ENCODE results near the gene SKAP2.

The SKAP2 gene

GRCh38 chr7:26789481-26790184, 74.8 kb downstream of the SKAP2 start:
- no peak overlapping the region for H3K27ac ChIP-seq (ENCODE audit: low read depth, low read length)
- H3K4me3 ChIP-seq (ENCODE audit: low read length), result no peak overlapping the region
- no peaks in the 10 kb centered on the region for H3K36me3 ChIP-seq (ENCODE audit: control insufficient read depth, insufficient read depth, low read length)
- H3K4me1 ChIP-seq (ENCODE audit: control insufficient read depth, insufficient read depth, low read length), result no peaks in the 10 kb centered on the region
- H3K27me3 ChIP-seq (ENCODE audit: control insufficient read depth, insufficient read depth, low read length), result no peaks in the 10 kb centered on the region
- H3K9ac ChIP-seq (ENCODE audit: low read length), result no peak overlapping the region

- no peak overlapping the region for H3K4me3 ChIP-seq (ENCODE audit: low read length)
- no peak overlapping the region for H3K9ac ChIP-seq (ENCODE audit: low read length)
Observed at GRCh38 chr7:26787701-26788100, 76.7 kb downstream of the SKAP2 start.

DNA sequence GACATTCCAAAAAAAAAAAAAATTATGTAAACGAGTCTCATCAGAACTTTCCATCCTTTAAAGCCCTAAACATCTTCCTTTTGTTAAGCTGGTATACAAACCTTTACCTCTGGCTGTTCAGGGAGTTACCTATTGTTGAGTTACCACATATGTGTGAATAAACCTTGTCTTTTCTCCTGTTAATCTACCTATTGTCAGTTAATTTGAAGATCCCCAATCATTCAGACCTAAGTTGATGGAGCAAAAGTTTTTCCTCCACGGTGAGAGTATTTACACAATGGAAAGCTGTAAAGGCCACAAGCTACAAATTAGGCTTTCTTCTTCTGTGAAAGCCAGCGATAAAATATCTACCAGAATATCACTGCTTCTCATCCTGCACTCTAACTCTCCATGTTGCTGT, 80.3 kb downstream of the SKAP2 start:
- Histone ChIP-seq H3K36me3 (ENCODE audit: control insufficient read depth, insufficient read depth, low read length) (no peaks in the 10 kb centered on the region), H3K4me3 (ENCODE audit: low read length) (no peak overlapping the region), H3K4me1 (ENCODE audit: control insufficient read depth, insufficient read depth, low read length) (no peaks in the 10 kb centered on the region), H3K27me3 (ENCODE audit: control insufficient read depth, insufficient read depth, low read length) (no peaks in the 10 kb centered on the region), H3K27ac (ENCODE audit: low read depth, low read length) (no peak overlapping the region), H3K9ac (ENCODE audit: low read length) (no peak overlapping the region)

More at GRCh38 chr7:26787701-26788100, 76.7 kb downstream of the SKAP2 start:
- no peaks in the 10 kb centered on the region for H3K36me3 ChIP-seq (ENCODE audit: control insufficient read depth, insufficient read depth, low read length)
- H3K4me1 ChIP-seq (ENCODE audit: control insufficient read depth, insufficient read depth, low read length), result no peaks in the 10 kb centered on the region
- H3K27me3 ChIP-seq (ENCODE audit: control insufficient read depth, insufficient read depth, low read length), result no peaks in the 10 kb centered on the region
- no peak overlapping the region for H3K27ac ChIP-seq (ENCODE audit: low read depth, low read length)

- Histone ChIP-seq H3K36me3 (ENCODE audit: control insufficient read depth, insufficient read depth, low read length) (no peaks in the 10 kb centered on the region), H3K4me1 (ENCODE audit: control insufficient read depth, insufficient read depth, low read length) (no peaks in the 10 kb centered on the region), H3K27me3 (ENCODE audit: control insufficient read depth, insufficient read depth, low read length) (no peaks in the 10 kb centered on the region), H3K9ac (ENCODE audit: low read length) (no peak overlapping the region), H3K27ac (ENCODE audit: low read depth, low read length) (no peak overlapping the region), H3K4me3 (ENCODE audit: low read length) (no peak overlapping the region)
Observed at GRCh38 chr7:26782501-26782900, 81.9 kb downstream of the SKAP2 start.

DNA sequence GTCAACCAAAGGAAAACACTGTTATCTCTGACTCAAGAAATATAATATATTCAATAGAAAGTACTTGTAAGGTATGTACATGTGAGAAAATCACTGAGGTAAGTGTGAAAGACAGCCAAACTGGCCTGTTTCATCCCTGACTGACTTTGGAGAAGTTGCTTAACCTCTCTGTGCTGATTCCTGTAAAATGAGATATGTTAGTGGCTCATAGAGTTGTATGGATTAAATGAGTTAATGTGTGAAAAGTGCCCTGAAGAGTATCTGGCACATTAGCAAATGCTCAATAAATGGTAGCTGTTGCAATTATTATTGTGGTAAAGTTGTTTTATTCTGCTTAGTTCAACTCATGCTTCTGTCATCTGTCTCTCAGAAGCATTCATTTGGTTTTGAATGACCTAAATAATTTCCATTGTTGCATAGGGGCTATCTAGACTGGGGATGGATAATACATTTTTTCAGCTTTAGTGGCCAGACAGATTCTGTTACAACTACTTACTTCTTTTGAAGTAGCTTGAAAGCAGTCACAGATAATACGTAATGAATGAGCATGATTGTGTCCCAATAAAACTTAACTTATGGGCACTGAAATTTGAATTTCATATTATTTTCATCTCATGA, 84.3 kb downstream of the SKAP2 start:
- Histone ChIP-seq H3K36me3 (ENCODE audit: control insufficient read depth, insufficient read depth, low read length) (no peaks in the 10 kb centered on the region), H3K27ac (ENCODE audit: low read depth, low read length) (no peak overlapping the region), H3K9ac (ENCODE audit: low read length) (no peak overlapping the region), H3K4me1 (ENCODE audit: control insufficient read depth, insufficient read depth, low read length) (no peaks in the 10 kb centered on the region), H3K27me3 (ENCODE audit: control insufficient read depth, insufficient read depth, low read length) (no peaks in the 10 kb centered on the region), H3K4me3 (ENCODE audit: low read length) (no peak overlapping the region)

DNA sequence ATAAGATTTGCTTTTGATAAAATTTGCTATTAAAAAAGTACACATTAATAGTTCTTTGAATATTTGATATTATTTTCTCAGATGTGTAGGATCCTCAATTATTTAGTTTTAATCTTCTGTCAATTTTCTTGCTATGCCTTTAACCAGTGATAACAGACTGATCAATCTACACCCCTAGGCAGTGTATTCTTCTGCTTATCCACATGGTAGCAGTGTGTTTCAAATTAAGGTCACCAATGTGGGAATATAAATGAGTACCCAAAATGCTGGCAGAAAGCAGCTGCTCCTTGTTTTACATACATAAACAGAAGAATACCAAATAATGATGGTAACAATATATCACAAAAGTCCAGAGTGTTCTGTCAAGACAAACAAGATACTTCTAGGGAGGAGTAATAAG, 87.0 kb downstream of the SKAP2 start:
- Histone ChIP-seq H3K4me3 (ENCODE audit: low read length) (no peak overlapping the region), H3K36me3 (ENCODE audit: control insufficient read depth, insufficient read depth, low read length) (no peaks in the 10 kb centered on the region), H3K9ac (ENCODE audit: low read length) (no peak overlapping the region), H3K4me1 (ENCODE audit: control insufficient read depth, insufficient read depth, low read length) (no peaks in the 10 kb centered on the region), H3K27me3 (ENCODE audit: control insufficient read depth, insufficient read depth, low read length) (no peaks in the 10 kb centered on the region), H3K27ac (ENCODE audit: low read depth, low read length) (no peak overlapping the region)

GRCh38 chr7:26760501-26760900, 103.9 kb downstream of the SKAP2 start:
- Histone ChIP-seq H3K36me3 (ENCODE audit: control insufficient read depth, insufficient read depth, low read length) (no peaks in the 10 kb centered on the region), H3K4me3 (ENCODE audit: low read length) (no peak overlapping the region)

GRCh38 chr7:26759108-26759507, 105.3 kb downstream of the SKAP2 start:
- Histone ChIP-seq H3K27me3 (ENCODE audit: control insufficient read depth, insufficient read depth, low read length) (no peaks in the 10 kb centered on the region), H3K27ac (ENCODE audit: low read depth, low read length) (no peak overlapping the region)

More at GRCh38 chr7:26760501-26760900, 103.9 kb downstream of the SKAP2 start:
- Histone ChIP-seq H3K27me3 (ENCODE audit: control insufficient read depth, insufficient read depth, low read length) (no peaks in the 10 kb centered on the region), H3K27ac (ENCODE audit: low read depth, low read length) (no peak overlapping the region), H3K9ac (ENCODE audit: low read length) (no peak overlapping the region), H3K4me1 (ENCODE audit: control insufficient read depth, insufficient read depth, low read length) (no peaks in the 10 kb centered on the region)

GRCh38 chr7:26743205-26743604, 121.2 kb downstream of the SKAP2 start:
- no peaks in the 10 kb centered on the region for H3K36me3 ChIP-seq (ENCODE audit: control insufficient read depth, insufficient read depth, low read length)
- no peaks in the 10 kb centered on the region for H3K27me3 ChIP-seq (ENCODE audit: control insufficient read depth, insufficient read depth, low read length)
- H3K9ac ChIP-seq (ENCODE audit: low read length), result no peak overlapping the region
- no peak overlapping the region for H3K4me3 ChIP-seq (ENCODE audit: low read length)
- H3K27ac ChIP-seq (ENCODE audit: low read depth, low read length), result no peak overlapping the region
- no peaks in the 10 kb centered on the region for H3K4me1 ChIP-seq (ENCODE audit: control insufficient read depth, insufficient read depth, low read length)

More at GRCh38 chr7:26759108-26759507, 105.3 kb downstream of the SKAP2 start:
- H3K4me3 ChIP-seq (ENCODE audit: low read length), result no peak overlapping the region
- no peaks in the 10 kb centered on the region for H3K4me1 ChIP-seq (ENCODE audit: control insufficient read depth, insufficient read depth, low read length)
- no peak overlapping the region for H3K9ac ChIP-seq (ENCODE audit: low read length)
- no peaks in the 10 kb centered on the region for H3K36me3 ChIP-seq (ENCODE audit: control insufficient read depth, insufficient read depth, low read length)

DNA sequence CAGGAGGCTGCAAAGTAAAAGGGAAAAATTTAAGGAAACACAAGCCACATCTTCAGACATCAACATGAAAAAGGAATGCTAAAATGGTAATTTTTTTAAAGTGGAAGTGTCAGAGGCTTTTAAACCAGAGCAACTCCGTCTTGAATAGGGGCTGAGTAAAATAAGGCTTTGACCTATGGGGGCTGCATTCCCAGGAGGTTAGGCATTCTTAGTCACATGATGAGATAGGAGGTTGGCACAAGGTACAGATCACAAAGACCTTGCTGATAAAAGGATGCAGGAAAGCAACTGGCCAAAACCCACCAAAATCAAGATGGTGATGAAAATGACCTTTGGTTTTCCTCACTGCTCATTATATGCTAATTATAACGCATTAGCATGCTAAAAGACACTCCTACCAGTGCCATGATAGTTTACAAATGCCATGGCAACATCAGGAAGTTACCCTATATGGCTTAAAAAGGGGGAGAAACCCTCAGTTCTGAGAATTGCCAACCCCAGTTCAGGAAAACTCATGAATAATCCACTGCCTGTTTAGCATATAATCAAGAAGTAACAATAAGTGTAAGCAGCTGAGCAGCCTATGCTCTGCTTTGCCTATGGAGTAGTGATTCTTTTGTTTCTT, 128.3 kb downstream of the SKAP2 start:
- Histone ChIP-seq H3K27me3 (ENCODE audit: control insufficient read depth, insufficient read depth, low read length) (no peaks in the 10 kb centered on the region), H3K9ac (ENCODE audit: low read length) (no peak overlapping the region), H3K4me1 (ENCODE audit: control insufficient read depth, insufficient read depth, low read length) (no peaks in the 10 kb centered on the region), H3K27ac (ENCODE audit: low read depth, low read length) (no peak overlapping the region), H3K36me3 (ENCODE audit: control insufficient read depth, insufficient read depth, low read length) (peaks cover 5% of the 10 kb centered on the region), H3K4me3 (ENCODE audit: low read length) (no peak overlapping the region)

- Histone ChIP-seq H3K36me3 (ENCODE audit: control insufficient read depth, insufficient read depth, low read length) (no peaks in the 10 kb centered on the region), H3K4me3 (ENCODE audit: low read length) (no peak overlapping the region), H3K27me3 (ENCODE audit: control insufficient read depth, insufficient read depth, low read length) (no peaks in the 10 kb centered on the region), H3K4me1 (ENCODE audit: control insufficient read depth, insufficient read depth, low read length) (no peaks in the 10 kb centered on the region), H3K27ac (ENCODE audit: low read depth, low read length) (no peak overlapping the region), H3K9ac (ENCODE audit: low read length) (no peak overlapping the region)
Observed at GRCh38 chr7:26729150-26729775, 135.1 kb downstream of the SKAP2 start.

- no peaks in the 10 kb centered on the region for H3K36me3 ChIP-seq (ENCODE audit: control insufficient read depth, insufficient read depth, low read length)
- H3K9ac ChIP-seq (ENCODE audit: low read length), result no peak overlapping the region
- no peak overlapping the region for H3K4me3 ChIP-seq (ENCODE audit: low read length)
- H3K4me1 ChIP-seq (ENCODE audit: control insufficient read depth, insufficient read depth, low read length), result no peaks in the 10 kb centered on the region
- no peaks in the 10 kb centered on the region for H3K27me3 ChIP-seq (ENCODE audit: control insufficient read depth, insufficient read depth, low read length)
- H3K27ac ChIP-seq (ENCODE audit: low read depth, low read length), result no peak overlapping the region
Observed at GRCh38 chr7:26726051-26726450, 138.3 kb downstream of the SKAP2 start.

All from rectal smooth muscle tissue (tissue), 1 donor.